ENCODE results near the gene ZCCHC7.

ZCCHC7 gene

GRCh38 chr9:37251452-37251851, 131.1 kb downstream of the ZCCHC7 start:
- Histone ChIP-seq H3K27me3 (ENCODE audit: control insufficient read depth, insufficient read depth, low read length) (no peaks in the 10 kb centered on the region), H3K4me1 (ENCODE audit: control insufficient read depth, insufficient read depth, low read length) (no peaks in the 10 kb centered on the region), H3K4me3 (ENCODE audit: low read length) (no peak overlapping the region), H3K9ac (ENCODE audit: low read length) (no peak overlapping the region), H3K9me3 (ENCODE audit: control insufficient read depth, low read length) (no peaks in the 10 kb centered on the region), H3K36me3 (ENCODE audit: control insufficient read depth, insufficient read depth, low read length) (no peaks in the 10 kb centered on the region)

- H3K27me3 ChIP-seq (ENCODE audit: control insufficient read depth, insufficient read depth, low read length), result no peaks in the 10 kb centered on the region
- no peak overlapping the region for H3K9ac ChIP-seq (ENCODE audit: low read length)
- H3K4me1 ChIP-seq (ENCODE audit: control insufficient read depth, insufficient read depth, low read length), result no peaks in the 10 kb centered on the region
- no peaks in the 10 kb centered on the region for H3K36me3 ChIP-seq (ENCODE audit: control insufficient read depth, insufficient read depth, low read length)
- no peak overlapping the region for H3K4me3 ChIP-seq (ENCODE audit: low read length)
- H3K9me3 ChIP-seq (ENCODE audit: control insufficient read depth, low read length), result no peaks in the 10 kb centered on the region
Measured at GRCh38 chr9:37253377-37253937, 133.1 kb downstream of the ZCCHC7 start.

- H3K27me3 ChIP-seq (ENCODE audit: control insufficient read depth, insufficient read depth, low read length), result no peaks in the 10 kb centered on the region
- no peaks in the 10 kb centered on the region for H3K9me3 ChIP-seq (ENCODE audit: control insufficient read depth, low read length)
- H3K4me3 ChIP-seq (ENCODE audit: low read length), result no peak overlapping the region
- no peak overlapping the region for H3K9ac ChIP-seq (ENCODE audit: low read length)
- no peaks in the 10 kb centered on the region for H3K36me3 ChIP-seq (ENCODE audit: control insufficient read depth, insufficient read depth, low read length)
- no peaks in the 10 kb centered on the region for H3K4me1 ChIP-seq (ENCODE audit: control insufficient read depth, insufficient read depth, low read length)
Measured at GRCh38 chr9:37255187-37255586, 134.8 kb downstream of the ZCCHC7 start.

GRCh38 chr9:37255944-37256862, 135.8 kb downstream of the ZCCHC7 start:
- no peaks in the 10 kb centered on the region for H3K9me3 ChIP-seq (ENCODE audit: control insufficient read depth, low read length)
- no peak overlapping the region for H3K9ac ChIP-seq (ENCODE audit: low read length)
- no peak overlapping the region for H3K4me3 ChIP-seq (ENCODE audit: low read length)
- no peaks in the 10 kb centered on the region for H3K36me3 ChIP-seq (ENCODE audit: control insufficient read depth, insufficient read depth, low read length)
- H3K27me3 ChIP-seq (ENCODE audit: control insufficient read depth, insufficient read depth, low read length), result no peaks in the 10 kb centered on the region
- H3K4me1 ChIP-seq (ENCODE audit: control insufficient read depth, insufficient read depth, low read length), result no peaks in the 10 kb centered on the region

- no peak overlapping the region for H3K9ac ChIP-seq (ENCODE audit: low read length)
- H3K36me3 ChIP-seq (ENCODE audit: control insufficient read depth, insufficient read depth, low read length), result no peaks in the 10 kb centered on the region
- H3K4me1 ChIP-seq (ENCODE audit: control insufficient read depth, insufficient read depth, low read length), result no peaks in the 10 kb centered on the region
- no peaks in the 10 kb centered on the region for H3K27me3 ChIP-seq (ENCODE audit: control insufficient read depth, insufficient read depth, low read length)
- no peak overlapping the region for H3K4me3 ChIP-seq (ENCODE audit: low read length)
- H3K9me3 ChIP-seq (ENCODE audit: control insufficient read depth, low read length), result no peaks in the 10 kb centered on the region
Measured at GRCh38 chr9:37259951-37260350, 139.6 kb downstream of the ZCCHC7 start.

GRCh38 chr9:37262410-37262809, 142.0 kb downstream of the ZCCHC7 start:
- Histone ChIP-seq H3K36me3 (ENCODE audit: control insufficient read depth, insufficient read depth, low read length) (no peaks in the 10 kb centered on the region), H3K4me1 (ENCODE audit: control insufficient read depth, insufficient read depth, low read length) (no peaks in the 10 kb centered on the region), H3K9ac (ENCODE audit: low read length) (no peak overlapping the region), H3K4me3 (ENCODE audit: low read length) (no peak overlapping the region), H3K27me3 (ENCODE audit: control insufficient read depth, insufficient read depth, low read length) (no peaks in the 10 kb centered on the region), H3K9me3 (ENCODE audit: control insufficient read depth, low read length) (no peaks in the 10 kb centered on the region)

GRCh38 chr9:37264539-37264938, 144.2 kb downstream of the ZCCHC7 start:
- Histone ChIP-seq H3K9ac (ENCODE audit: low read length) (no peak overlapping the region), H3K36me3 (ENCODE audit: control insufficient read depth, insufficient read depth, low read length) (no peaks in the 10 kb centered on the region), H3K4me3 (ENCODE audit: low read length) (no peak overlapping the region), H3K4me1 (ENCODE audit: control insufficient read depth, insufficient read depth, low read length) (no peaks in the 10 kb centered on the region), H3K9me3 (ENCODE audit: control insufficient read depth, low read length) (no peaks in the 10 kb centered on the region), H3K27me3 (ENCODE audit: control insufficient read depth, insufficient read depth, low read length) (no peaks in the 10 kb centered on the region)

- H3K27me3 ChIP-seq (ENCODE audit: control insufficient read depth, insufficient read depth, low read length), result no peaks in the 10 kb centered on the region
- H3K4me3 ChIP-seq (ENCODE audit: low read length), result no peak overlapping the region
- no peaks in the 10 kb centered on the region for H3K36me3 ChIP-seq (ENCODE audit: control insufficient read depth, insufficient read depth, low read length)
- no peaks in the 10 kb centered on the region for H3K9me3 ChIP-seq (ENCODE audit: control insufficient read depth, low read length)
- H3K4me1 ChIP-seq (ENCODE audit: control insufficient read depth, insufficient read depth, low read length), result no peaks in the 10 kb centered on the region
- no peak overlapping the region for H3K9ac ChIP-seq (ENCODE audit: low read length)
Measured at GRCh38 chr9:37266630-37267029, 146.3 kb downstream of the ZCCHC7 start.

- Histone ChIP-seq H3K4me1 (ENCODE audit: control insufficient read depth, insufficient read depth, low read length) (no peaks in the 10 kb centered on the region), H3K9me3 (ENCODE audit: control insufficient read depth, low read length) (no peaks in the 10 kb centered on the region), H3K4me3 (ENCODE audit: low read length) (no peak overlapping the region), H3K36me3 (ENCODE audit: control insufficient read depth, insufficient read depth, low read length) (no peaks in the 10 kb centered on the region), H3K9ac (ENCODE audit: low read length) (no peak overlapping the region), H3K27me3 (ENCODE audit: control insufficient read depth, insufficient read depth, low read length) (no peaks in the 10 kb centered on the region)
Measured at GRCh38 chr9:37269221-37269620, 148.8 kb downstream of the ZCCHC7 start.

GRCh38 chr9:37271679-37272078, 151.3 kb downstream of the ZCCHC7 start:
- Histone ChIP-seq H3K4me3 (ENCODE audit: low read length) (no peak overlapping the region), H3K36me3 (ENCODE audit: control insufficient read depth, insufficient read depth, low read length) (no peaks in the 10 kb centered on the region), H3K9me3 (ENCODE audit: control insufficient read depth, low read length) (no peaks in the 10 kb centered on the region), H3K9ac (ENCODE audit: low read length) (no peak overlapping the region), H3K27me3 (ENCODE audit: control insufficient read depth, insufficient read depth, low read length) (no peaks in the 10 kb centered on the region), H3K4me1 (ENCODE audit: control insufficient read depth, insufficient read depth, low read length) (no peaks in the 10 kb centered on the region)

GRCh38 chr9:37273595-37273994, 153.2 kb downstream of the ZCCHC7 start:
- no peaks in the 10 kb centered on the region for H3K27me3 ChIP-seq (ENCODE audit: control insufficient read depth, insufficient read depth, low read length)
- H3K4me3 ChIP-seq (ENCODE audit: low read length), result no peak overlapping the region
- H3K9me3 ChIP-seq (ENCODE audit: control insufficient read depth, low read length), result no peaks in the 10 kb centered on the region
- no peaks in the 10 kb centered on the region for H3K4me1 ChIP-seq (ENCODE audit: control insufficient read depth, insufficient read depth, low read length)
- H3K36me3 ChIP-seq (ENCODE audit: control insufficient read depth, insufficient read depth, low read length), result no peaks in the 10 kb centered on the region
- no peak overlapping the region for H3K9ac ChIP-seq (ENCODE audit: low read length)

GRCh38 chr9:37281541-37281940, 161.2 kb downstream of the ZCCHC7 start:
- no peaks in the 10 kb centered on the region for H3K36me3 ChIP-seq (ENCODE audit: control insufficient read depth, insufficient read depth, low read length)
- no peak overlapping the region for H3K9ac ChIP-seq (ENCODE audit: low read length)
- no peaks in the 10 kb centered on the region for H3K9me3 ChIP-seq (ENCODE audit: control insufficient read depth, low read length)
- peaks cover 3% of the 10 kb centered on the region for H3K4me1 ChIP-seq (ENCODE audit: control insufficient read depth, insufficient read depth, low read length)
- no peaks in the 10 kb centered on the region for H3K27me3 ChIP-seq (ENCODE audit: control insufficient read depth, insufficient read depth, low read length)
- no peak overlapping the region for H3K4me3 ChIP-seq (ENCODE audit: low read length)
